Activated CD8-positive, alpha-beta memory T cell treated with anti-CD3 and anti-CD28 coated beads for 48 hours (primary cell): Measurements from ENCODE around the gene TTF1.
A peak's percentile ranks its signal among the peaks of the same experiment; 100 is the strongest.

Source experiments
- DNase-seq, 3 experiments: peaks; one replicate each; pipeline ENCODE4 v3.0.0-alpha.2; 2020; ENCODE audit warnings: low read depth in 2 of 3, low spot score in 2 of 3

TTF1 gene, protein sequence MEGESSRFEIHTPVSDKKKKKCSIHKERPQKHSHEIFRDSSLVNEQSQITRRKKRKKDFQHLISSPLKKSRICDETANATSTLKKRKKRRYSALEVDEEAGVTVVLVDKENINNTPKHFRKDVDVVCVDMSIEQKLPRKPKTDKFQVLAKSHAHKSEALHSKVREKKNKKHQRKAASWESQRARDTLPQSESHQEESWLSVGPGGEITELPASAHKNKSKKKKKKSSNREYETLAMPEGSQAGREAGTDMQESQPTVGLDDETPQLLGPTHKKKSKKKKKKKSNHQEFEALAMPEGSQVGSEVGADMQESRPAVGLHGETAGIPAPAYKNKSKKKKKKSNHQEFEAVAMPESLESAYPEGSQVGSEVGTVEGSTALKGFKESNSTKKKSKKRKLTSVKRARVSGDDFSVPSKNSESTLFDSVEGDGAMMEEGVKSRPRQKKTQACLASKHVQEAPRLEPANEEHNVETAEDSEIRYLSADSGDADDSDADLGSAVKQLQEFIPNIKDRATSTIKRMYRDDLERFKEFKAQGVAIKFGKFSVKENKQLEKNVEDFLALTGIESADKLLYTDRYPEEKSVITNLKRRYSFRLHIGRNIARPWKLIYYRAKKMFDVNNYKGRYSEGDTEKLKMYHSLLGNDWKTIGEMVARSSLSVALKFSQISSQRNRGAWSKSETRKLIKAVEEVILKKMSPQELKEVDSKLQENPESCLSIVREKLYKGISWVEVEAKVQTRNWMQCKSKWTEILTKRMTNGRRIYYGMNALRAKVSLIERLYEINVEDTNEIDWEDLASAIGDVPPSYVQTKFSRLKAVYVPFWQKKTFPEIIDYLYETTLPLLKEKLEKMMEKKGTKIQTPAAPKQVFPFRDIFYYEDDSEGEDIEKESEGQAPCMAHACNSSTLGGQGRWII

DNA sequence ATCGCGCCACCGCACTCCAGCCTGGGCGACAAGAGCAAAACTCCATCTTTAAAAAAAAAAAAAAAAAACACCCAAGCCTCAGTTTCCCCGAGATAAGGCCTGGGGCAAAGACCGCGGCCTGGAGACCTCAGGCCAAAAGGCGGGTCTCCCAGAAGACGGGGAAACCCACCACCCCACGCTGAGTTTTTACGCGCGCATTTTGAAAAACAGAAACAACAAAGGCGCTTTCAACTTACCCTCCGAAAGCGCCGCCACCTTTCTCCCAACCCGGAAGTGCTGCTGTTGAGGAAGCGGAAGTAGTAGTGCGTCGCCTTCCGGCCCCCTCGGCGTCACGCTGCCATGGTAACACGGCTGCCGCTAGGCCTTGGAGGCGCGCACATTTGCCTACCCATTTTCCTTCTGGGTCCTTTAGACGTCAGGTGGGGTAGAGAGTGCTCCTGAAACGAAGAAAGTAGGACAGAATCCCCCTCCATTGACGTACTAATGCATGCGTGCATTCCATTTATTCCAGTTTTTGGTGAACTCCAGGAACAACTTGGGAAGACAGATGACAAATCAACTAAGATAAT is at the start of gene TTF1:
TTF1 (minus strand) TSS at position 287 of the 569 bp plus-strand sequence. CDS start 4,019 bp downstream, outside the sequence.
- peak; percentile 76 to 82 (median 78) for DNase-seq

DNA sequence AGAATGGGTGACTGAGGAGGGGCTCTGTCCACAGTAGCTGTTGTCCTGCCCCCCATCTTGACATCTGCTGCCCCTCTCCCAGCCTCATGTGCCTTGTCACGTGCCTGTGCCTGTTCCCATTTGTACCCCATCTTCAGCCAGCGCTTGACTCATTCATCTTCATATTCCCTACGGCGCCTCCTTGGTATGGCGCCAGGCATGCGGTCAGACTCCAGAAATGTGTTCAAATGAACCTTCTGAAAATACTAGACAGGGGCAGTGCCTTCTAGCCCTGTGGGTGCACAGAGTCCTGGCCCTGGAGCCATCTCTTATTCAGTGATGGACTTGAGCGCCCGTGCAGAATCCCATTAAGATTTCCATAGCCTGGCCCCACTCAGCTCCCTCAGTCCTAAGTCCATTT is 49.6 kb upstream of the TTF1 start:
- DNase-seq: no peak

DNA sequence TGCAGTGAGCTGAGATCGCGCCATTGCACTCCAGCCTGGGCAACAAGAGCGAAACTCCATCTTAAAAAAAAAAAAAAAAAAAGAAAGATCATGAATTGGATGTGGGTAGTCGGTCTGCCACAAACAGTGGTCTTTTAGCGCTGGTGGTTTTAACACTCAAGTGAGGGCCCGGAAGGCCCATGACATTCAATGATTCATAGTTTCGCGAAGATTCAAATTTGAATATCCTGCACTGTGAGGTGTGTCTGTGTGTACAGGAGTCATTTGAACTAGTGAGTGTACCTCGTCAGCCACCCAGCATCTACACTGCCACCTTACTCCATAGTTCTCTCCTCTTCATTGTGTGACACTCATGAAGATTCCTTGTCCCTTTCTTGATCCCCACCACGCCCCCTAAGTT is 44.6 kb upstream of the TTF1 start:
- DNase-seq: peak in 1 of 3 experiments; percentile 9

DNA sequence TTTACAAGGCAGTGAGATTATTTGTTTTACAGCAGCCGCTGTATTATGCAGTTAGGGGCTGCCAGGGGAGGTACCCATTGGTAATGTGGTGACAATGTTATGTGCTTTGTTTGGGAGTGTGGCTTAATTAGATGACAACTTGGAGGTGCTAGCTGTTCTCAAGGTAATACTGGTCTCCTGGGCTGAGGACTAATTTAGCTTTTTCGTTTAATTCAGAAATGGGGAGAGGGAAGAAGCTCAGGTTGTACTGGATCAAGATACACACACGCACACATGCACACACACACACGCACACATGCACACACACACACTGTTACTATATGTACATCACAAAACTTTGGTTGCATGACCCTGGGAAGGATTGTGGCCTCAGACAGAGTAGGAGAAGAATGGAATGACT is 41.3 kb upstream of the TTF1 start:
- no peak for DNase-seq

DNA sequence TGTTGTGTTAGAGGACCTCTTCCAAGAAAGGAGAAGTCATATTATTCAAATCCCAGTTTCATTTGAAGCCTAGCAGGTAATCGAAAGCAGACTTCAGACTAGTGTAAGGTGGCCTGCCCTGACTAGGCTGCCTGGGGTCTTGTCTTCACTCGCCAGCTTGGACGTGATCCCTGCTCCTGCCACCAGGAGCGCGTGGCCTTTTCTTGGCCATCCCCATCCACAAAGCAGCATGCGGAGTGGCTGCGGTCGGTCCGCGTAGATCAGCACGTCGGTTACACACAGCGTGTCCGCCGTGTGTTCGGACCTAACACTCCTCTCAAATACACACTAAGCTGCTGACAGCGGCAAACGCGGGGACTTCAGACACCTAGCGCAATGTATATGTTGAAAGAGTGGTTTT is 40.7 kb upstream of the TTF1 start:
- no peak for DNase-seq

DNA sequence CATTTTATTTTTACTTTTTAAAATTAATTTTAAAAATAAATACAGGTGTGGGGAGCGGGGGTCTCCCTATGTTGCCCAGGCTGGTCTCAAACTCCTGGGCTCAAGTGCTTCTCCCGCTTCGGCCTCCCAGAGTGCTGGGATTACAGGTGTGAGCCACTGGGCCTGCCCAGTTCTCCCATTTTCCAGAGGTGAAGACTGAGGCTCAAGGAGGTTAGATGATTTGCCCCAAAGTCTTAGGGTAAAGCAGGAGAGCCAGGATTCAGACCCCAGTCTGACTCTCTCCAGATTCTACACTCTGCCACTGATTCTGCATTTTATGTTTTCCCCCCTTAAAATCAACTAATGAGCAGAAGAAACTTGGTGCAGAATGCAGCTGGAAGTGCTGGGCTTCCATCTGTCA is 40.2 kb upstream of the TTF1 start:
- DNase-seq: no peak

DNA sequence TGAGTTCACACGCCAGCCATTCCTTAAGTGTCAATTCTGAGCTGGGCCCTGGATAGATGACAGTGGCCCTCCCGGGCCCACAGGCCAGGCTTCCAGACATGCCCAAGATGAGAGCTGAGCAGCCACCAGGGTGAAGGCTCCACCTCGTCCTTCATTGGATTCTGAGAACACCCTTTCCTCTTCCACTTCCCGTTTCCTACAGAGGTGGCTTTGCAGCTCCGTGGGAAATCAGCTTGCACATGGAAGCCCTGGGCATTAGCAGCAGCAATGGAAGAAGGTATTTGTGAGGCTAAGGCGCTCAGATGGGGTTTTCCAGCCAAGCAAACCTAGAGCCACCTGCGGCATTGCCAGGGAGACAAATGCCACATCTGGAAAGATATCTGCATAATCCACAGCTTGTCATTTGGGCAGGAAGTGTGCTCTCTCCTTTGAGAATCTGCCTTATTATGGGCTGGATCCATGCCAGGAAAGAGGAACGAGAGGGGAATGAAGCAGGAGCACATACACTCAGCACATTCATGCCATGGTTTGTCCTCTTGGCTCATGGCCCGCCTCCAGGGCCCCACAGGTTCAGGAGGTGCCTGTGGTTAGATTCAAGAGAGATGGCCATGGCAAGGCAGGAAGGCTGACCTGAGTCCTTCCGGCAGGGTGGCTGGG is 37.4 kb upstream of the TTF1 start:
- no peak for DNase-seq

DNA sequence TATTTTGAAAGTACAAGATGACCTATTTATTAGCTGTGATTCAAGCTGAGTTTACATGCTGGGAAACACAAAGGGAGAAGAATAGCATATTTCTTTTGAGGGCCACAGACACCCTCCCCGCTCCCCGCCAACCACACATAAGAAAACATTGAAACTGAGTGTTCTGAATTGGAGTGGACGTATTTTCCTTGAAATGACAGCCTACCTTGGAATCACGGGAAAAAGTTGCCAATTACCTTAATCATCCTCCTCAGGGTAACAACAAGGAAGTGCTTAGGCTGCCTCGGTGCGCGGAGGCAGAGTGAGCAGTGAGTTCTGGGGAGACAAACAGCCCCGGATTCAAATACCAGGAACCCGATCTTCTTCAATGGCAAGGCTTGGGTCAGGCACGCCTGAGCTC is 34.8 kb upstream of the TTF1 start:
- DNase-seq: no peak

DNA sequence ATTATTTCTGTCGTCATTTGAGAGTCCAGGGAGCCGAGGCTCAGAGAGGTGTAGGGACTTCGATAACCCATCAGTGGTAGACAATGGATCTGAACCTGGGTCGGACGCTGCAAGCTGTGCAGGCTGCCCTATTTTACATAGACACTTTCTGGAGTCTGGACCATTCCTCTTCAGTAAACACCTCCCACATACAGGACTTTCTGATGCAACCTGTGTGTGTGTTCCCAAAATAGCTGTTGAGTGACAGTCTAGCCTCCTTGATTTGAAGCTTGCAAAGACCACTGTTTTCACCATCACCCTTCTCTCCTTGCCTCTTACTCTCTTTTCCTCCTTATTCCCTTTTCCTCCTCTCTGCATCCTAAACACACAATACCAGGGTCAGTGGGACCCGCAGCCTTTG is 34.1 kb upstream of the TTF1 start:
- no peak for DNase-seq

DNA sequence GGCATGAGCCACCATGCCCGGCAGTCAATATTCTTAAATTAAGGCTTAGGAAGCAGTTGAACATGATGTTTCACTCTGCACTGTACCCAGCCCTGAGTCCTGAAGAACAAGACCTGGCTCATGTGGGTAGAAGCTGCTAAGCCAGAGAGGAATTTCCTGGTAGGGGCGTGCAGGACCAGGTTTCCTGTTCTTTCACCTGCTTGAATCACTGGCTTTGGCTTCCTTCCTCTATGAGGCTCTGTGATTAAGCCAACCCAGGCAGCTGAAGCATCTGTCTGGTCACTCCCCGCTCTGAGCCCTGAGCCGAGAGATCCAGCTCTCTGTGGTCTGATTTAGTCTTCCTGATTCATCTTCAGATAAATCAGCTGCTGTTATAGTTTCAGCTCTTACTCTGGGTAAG is 32.5 kb upstream of the TTF1 start:
- no peak for DNase-seq

DNA sequence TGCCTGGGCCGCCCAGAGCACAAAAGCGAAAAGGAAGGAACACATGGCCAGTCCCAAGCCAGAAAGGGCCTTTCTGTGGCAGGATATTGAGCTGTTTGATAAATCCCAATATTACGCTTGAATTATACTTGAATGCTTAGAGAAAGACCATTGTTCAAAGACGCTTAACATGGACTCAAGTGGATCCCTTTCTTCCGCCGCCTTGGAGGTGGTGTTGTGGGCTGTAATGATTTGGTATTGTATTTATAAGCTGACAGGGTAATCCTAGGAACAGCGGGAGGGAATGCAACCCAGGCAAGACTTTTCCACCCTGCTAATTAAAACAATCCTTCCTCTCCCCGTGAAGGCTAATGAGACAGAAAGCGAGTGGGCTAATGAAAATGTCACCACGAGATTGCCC is 28.2 kb upstream of the TTF1 start:
- DNase-seq: no peak

DNA sequence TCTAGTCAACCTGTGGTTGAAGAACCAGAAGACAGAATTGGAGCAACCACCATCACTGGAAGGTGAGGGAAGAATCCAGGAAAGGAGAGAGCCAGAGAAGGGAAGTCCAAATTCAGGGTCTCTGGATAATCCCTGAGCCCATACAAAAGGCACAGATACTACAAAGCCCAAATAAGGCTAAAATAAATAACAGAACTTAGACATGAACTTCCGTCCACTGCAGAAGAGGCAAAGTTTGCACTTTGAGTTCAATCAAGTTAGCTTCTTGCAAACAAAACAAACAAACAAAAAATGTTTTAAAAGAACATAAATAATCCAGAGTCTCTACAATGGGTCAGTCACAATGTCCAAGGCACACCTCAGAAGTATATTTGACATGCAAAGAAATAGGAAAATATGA is 24.4 kb upstream of the TTF1 start:
- no peak for DNase-seq

DNA sequence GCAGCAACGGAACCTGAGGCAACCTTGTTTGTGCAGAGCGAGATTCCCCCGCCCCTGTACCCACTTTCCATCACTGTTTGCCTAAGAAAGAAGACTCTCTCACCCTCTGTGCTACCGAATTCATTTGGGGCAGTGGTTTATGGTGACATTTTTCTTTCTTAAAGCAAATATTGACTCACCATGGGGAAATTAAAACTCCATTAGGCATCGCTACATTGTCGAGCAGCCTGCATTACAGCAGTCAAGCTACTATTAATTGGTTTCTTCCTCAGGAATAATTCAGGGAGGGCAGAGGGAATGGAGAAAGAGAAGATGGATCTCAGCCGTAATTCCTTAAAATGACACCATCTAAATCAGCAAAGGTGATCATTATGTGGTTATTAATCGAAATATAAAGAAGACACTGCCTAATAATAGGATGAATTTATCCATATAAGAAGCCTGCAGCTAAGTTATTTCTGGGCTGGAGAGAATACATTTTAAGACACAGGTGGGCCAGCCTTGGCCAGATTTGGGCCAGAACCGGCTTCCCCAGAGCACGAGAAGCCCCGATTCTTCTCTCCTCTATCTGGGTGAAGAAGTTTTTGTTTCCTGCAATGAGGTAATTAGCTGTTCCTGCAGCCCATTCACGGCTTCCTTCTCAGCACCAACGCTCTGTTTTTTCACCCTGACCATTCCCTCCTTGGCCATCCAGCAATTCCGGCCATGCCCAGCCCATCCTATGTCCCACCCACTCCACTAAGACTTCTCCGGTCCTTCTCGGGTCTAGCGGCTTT is 20.2 kb upstream of the TTF1 start:
- no peak for DNase-seq

DNA sequence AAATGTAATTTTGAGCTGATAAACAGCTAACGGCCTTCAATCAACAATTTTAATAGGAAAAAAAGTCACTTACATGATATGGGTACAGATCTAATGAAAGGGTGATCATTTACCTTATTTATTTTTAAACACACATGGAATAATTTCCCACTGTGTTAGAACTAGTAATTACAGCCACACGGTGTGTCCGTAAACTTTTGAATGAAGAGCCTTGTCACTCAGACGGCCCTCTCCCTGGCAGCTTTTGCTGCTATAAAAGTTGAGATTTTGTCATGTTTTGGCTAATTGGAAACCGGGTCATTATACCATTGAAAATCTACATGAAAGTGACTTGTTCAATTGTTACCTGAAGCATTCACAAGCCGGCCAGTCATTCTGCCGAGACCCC is 19.0 kb upstream of the TTF1 start:
- DNase-seq: no peak

DNA sequence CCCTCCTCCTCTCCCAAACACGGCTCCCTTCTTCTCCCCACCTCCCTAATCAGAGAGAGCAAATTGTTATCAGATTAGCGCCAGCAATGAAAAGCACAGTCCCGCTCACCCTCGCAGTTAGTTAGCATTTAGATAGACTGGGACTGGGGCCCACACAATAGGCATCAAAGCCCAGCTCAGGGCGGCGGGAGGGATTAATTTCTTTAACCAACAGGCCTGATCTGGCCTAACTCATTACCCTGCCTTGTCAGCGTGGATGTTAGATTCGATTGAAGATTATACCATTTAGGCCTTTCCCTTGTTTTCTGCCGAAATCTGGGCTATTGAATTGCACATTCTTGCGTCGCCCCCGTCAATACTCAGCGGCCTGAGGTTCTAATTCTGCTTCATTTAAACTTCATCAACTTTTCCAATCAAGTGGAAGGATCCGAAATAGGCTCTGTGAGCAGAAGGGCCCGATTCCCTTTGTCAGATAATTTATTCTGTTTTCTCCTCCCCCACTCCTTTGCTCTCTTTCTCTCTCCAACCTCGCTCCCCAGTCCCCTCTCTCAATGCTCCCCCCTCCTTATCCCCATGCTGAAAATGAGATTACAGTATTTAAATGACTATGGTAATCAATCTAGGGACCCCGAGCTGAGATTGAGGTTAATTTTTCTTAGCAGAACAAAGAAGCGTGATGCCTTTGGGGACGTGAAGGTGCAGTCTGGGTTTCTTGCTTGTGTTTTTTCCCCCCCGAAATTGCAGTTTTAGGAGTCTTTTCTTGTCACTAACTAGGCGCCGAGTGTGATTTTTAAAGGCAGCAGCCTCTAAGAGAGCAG is 18.4 kb upstream of the TTF1 start:
- no peak for DNase-seq

DNA sequence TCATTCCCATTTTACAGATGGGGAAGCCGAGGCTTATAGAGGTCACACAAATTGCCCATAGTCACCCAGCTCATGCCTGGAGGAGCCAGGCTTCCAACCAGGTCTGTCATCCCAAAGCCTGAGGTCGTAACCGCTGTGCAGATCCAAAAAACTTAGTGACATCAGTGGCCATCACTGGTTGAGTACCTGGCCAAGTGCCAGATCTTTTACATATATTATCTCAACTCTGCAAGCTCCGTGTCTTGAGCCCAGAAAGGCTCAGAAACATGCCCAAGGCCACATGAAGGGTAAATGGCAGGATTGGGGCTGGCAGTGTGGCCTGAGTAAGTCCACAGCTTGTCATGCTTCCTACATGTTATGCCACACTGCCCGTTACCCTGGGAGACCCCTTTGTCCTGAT is 16.9 kb upstream of the TTF1 start:
- DNase-seq: no peak

DNA sequence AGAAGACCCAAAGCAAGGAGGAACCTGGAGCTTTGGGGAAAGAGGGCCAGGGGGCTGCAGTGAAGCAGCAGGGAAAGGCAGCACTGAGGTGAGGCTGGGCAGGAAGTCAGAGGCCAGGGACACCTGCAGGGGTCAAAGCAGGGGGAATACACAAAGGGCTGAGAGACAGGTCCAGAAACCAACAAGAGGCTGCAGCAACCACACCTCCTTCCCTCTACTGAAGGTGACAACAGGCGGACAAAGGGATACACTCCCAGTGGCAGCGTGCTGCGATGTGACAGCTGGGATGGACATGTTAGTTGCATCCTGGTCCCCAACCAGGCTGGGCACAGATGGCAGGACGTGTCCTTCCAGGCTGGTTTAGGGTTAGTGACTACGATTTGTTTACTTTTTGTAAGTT is 15.9 kb upstream of the TTF1 start:
- no peak for DNase-seq

DNA sequence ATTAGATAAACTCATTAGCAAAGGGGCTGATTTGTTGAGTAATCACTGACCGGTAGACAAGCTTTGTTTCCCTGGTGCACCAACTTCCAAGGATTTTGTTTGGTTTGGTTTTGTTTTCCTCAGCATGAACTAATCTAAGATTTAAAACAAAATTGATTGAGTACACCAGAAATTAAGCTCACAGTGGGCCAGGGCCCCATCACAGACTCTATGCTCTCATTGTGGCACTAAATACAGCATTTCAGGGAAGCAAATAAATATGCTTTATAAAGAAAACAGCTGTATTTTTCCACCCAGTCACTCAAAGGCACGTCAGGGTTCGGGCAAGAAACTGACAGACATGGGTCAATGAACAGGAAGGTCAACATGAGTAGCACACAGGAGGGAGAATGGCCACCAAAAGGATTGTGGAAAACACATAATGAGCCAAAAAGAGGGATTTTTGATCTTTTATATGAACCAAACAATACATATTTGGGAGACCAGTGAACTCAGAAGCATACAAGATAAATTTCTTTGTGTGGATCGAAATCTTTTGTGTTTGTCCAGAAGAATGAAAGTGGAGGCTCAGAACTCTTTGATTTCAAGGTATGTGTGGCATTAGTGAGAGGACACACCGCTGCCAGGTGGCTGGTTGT is 12.2 kb upstream of the TTF1 start:
- DNase-seq: no peak

DNA sequence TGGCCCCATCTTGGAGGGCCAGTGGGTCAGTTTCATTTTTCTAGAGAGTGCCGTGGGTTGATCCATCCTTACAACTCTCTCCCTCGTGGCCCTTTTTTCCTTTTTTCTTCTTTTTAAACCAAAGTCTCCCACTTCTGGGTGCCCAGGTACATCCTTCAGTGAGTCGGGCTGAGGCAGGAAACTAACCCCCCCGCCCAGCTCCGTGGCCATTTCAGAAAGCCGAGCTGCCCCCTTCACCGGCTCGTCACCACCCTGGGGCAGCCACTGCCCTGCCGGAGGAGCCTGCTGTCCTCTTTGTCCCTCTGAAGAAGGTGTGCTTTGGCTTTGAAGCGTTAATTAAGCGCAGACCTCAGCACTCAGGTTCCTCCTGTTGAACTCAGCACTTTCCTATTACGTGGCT is 8.5 kb upstream of the TTF1 start:
- DNase-seq: no peak
